Esophagus muscularis mucosa (tissue), 4 donors: ENCODE data around the gene TGIF2. TPM values are rescaled to one million over a fixed set of nuclear protein-coding genes. Genes with fewer than 3 reads are reported as not detected.

Experiments used
- DNase-seq: peaks from one replicate; pipeline ENCODE4 v3.0.0-alpha.2; 2017; ENCODE audit errors: extremely low spot score
- H3K27ac ChIP-seq, 4 donors: fragments of 200-600 bp; sonication (generic); replicated peaks in 1 of 4; 1 replicate in 3 of 4; 2 replicates in 1 of 4; pipeline ENCODE4 v1.5.1; 2016 to 2019; ENCODE audit warnings: mild to moderate bottlenecking in 1 of 4
- H3K27me3 ChIP-seq, 4 donors: fragments of 200-600 bp; sonication (generic); one replicate each; pipeline versions ENCODE4 v1.5.1 to v1.6.0; 2016 to 2019
- H3K36me3 ChIP-seq, 4 donors: fragments of 200-600 bp; sonication (generic); one replicate each; pipeline ENCODE4 v1.5.1; 2016 to 2019
- H3K4me1 ChIP-seq, 4 donors: fragments of 200-600 bp; sonication (generic); one replicate each; pipeline ENCODE4 v1.5.1; 2016 to 2019
- H3K4me3 ChIP-seq, 4 donors: fragments of 200-600 bp; sonication (generic); 1 replicate in 2 of 4; 2 replicates in 2 of 4; pipeline ENCODE4 v1.5.1; 2016 to 2019; ENCODE audit warnings: mild to moderate bottlenecking in 4 of 4, moderate library complexity in 1 of 4
- H3K9me3 ChIP-seq, 4 donors: fragments of 200-600 bp; sonication (generic); 1 replicate in 3 of 4; 2 replicates in 1 of 4; pipeline ENCODE4 v1.5.1; 2016 to 2019
- EP300 ChIP-seq: sonication (generic); formaldehyde crosslinking; IDR thresholded peaks from one replicate; pipeline ENCODE4 v1.6.1; 2017; ENCODE audit warnings: antibody characterized with exemption
- POLR2A ChIP-seq: fragments of 450-650 bp; IDR thresholded peaks from one replicate; pipeline ENCODE4 v1.6.1; 2017; ENCODE audit warnings: antibody characterized with exemption, moderate library complexity, mild to moderate bottlenecking, low read depth
- POLR2AphosphoS5 ChIP-seq, 2 donors: sonication (generic); formaldehyde crosslinking; IDR thresholded peaks; one replicate each; pipeline ENCODE4 v1.6.1; 2017; ENCODE audit warnings: antibody characterized with exemption in 2 of 2
- WGBS: methylation state at CpG from one replicate; pipeline ENCODE4 v1.1.5; 2018; 5-methylcytosine and 5-hydroxymethylcytosine counted together
- intact Hi-C: fragments of 100-400 bp; cut with DNase I; formaldehyde crosslinking; loops from one replicate; pipeline ENCODE4 v1.15.1; 2023
- total RNA-seq, 4 donors: library from RNA; depleted of rRNA; stranded (reverse); fragments of >200 nt; gene quantifications; one replicate each; pipeline versions ENCODE4 v1.1.0 to v1.2.1, GENCODE V29; 2016
- TF ChIP-seq, protein P1 (sequence below), 3 experiments: fragments of 200-600 bp in 2 of 3; fragments of 450-650 bp in 1 of 3; sonication (generic) in 2 of 3; IDR thresholded peaks; one replicate each; pipeline ENCODE4 v1.5.1; 2017 to 2019; ENCODE audit warnings: antibody characterized with exemption in 3 of 3, mild to moderate bottlenecking in 2 of 3, moderate library complexity in 1 of 3

TGIF2 gene
- total RNA-seq, 4 donors from 2014 or later = 5.8 to 18.5 (median 10.6) TPM

DNA sequence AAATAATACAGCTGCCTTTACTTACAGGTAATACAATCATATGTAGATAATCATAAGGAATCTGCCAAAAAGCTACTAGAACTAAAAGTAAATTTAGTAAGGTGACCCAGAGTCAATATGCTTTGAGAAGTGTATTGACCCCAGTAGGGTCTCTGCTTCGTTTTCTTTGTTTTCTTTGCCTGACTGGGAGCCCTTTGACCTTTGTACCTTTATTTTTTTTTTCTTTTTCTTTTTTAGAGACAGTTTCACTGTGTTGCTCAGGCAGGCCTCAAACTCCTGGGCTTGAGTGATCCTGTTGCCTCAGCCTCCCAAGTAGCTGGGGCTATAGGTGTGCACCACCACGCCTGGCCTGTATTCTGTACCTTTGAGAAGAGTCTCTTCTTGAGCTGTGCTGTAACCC lies 50.0 kb downstream of the TGIF2 start:
- intact Hi-C loops = no loop called here
- no peaks in the 10 kb centered on the region for H3K36me3 ChIP-seq
- no peak overlapping the region for H3K4me3 ChIP-seq
- TF ChIP-seq POLR2AphosphoS5 (IDR thresholded peaks at IDR 0.05) = no peak
- TF ChIP-seq, protein P1, sequence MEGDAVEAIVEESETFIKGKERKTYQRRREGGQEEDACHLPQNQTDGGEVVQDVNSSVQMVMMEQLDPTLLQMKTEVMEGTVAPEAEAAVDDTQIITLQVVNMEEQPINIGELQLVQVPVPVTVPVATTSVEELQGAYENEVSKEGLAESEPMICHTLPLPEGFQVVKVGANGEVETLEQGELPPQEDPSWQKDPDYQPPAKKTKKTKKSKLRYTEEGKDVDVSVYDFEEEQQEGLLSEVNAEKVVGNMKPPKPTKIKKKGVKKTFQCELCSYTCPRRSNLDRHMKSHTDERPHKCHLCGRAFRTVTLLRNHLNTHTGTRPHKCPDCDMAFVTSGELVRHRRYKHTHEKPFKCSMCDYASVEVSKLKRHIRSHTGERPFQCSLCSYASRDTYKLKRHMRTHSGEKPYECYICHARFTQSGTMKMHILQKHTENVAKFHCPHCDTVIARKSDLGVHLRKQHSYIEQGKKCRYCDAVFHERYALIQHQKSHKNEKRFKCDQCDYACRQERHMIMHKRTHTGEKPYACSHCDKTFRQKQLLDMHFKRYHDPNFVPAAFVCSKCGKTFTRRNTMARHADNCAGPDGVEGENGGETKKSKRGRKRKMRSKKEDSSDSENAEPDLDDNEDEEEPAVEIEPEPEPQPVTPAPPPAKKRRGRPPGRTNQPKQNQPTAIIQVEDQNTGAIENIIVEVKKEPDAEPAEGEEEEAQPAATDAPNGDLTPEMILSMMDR (IDR thresholded peaks at IDR 0.05) = no peak
- TF ChIP-seq EP300 = no peak
- no peak for TF ChIP-seq POLR2A
- no peak for DNase-seq
- H3K27ac ChIP-seq = no peak overlapping the region
- no peaks in the 10 kb centered on the region for H3K4me1 ChIP-seq
- H3K27me3 ChIP-seq = no peaks in the 10 kb centered on the region
- 87% methylated on average over 2 of the region's 2 CpGs for WGBS
- no peaks in the 10 kb centered on the region for H3K9me3 ChIP-seq

DNA sequence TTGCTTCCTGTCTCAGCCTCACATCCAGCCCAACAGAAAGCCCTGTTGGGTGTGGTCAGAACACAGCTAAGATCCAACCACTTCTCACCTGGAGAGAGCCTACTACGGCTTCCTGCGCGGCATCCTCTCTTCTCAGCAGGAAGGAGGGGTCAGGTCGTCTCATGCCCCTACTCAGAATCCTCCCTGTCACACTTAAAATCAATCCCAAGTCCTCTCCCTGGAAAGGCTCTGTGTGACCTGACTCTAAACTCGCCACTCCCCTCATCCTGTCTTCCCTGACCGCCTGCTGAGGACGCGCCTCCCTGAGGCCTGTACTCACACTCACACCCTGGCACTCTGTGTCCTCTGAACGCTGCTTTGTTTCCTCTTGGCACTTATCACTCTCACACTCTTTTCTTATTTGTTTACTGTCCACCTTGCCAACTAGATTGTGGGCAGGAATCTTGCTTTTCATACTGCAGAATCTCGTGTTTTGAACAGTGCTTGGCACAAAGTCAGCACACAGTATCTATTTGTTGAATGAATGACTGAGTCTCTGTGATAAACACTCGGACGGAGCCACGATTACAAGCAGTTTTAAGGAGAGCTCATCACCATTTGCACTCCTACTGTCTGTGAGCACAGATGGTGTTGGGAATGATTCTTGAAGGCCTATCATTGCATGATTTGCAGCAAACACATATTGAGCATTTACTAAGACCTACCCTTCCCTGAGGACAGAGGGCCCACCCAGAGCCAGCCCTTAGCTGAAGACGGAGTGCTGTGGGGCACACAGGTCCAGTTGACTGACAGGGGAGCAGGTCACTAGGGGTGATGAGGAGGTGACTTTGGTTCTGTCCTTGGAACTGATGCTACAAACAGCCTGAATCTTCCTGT lies 50.9 kb downstream of the TGIF2 start:
- no peak for DNase-seq
- no peaks in the 10 kb centered on the region for H3K36me3 ChIP-seq
- no peaks in the 10 kb centered on the region for H3K27me3 ChIP-seq
- H3K4me1 ChIP-seq = no peaks in the 10 kb centered on the region
- WGBS = 72% methylated on average over 14 of the region's 14 CpGs
- no peak for TF ChIP-seq EP300
- TF ChIP-seq POLR2A = no peak
- TF ChIP-seq POLR2AphosphoS5 (IDR thresholded peaks at IDR 0.05) = no peak
- TF ChIP-seq, protein P1 (IDR thresholded peaks at IDR 0.05) = no peak
- H3K27ac ChIP-seq = no peak overlapping the region
- no peak overlapping the region for H3K4me3 ChIP-seq
- no peaks in the 10 kb centered on the region for H3K9me3 ChIP-seq
- intact Hi-C loops = no loop called here

DNA sequence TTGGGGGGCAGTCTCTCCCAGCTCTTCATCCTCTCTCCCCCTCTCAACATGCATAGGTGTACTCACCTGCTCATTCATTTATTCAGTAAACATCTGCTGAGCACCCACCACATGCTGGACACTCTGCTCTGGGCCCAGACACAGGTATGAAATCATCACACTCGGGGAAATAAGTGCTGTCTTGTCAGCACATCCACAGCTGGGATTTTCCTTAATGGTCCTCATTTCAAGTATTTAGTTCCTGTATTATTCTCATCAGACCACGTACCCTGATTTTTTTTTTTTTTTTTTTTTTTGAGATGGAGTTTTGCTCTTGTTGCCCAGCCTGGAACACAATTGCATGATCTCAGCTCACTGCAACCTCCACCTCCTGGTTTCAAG lies 51.5 kb downstream of the TGIF2 start:
- Histone ChIP-seq H3K4me1 (no peaks in the 10 kb centered on the region), H3K36me3 (no peaks in the 10 kb centered on the region), H3K4me3 (no peak overlapping the region), H3K27ac (no peak overlapping the region), H3K27me3 (no peaks in the 10 kb centered on the region), H3K9me3 (no peaks in the 10 kb centered on the region)
- TF ChIP-seq, protein P1 (IDR thresholded peaks at IDR 0.05) = no peak
- TF ChIP-seq EP300 (no peak), POLR2AphosphoS5 (IDR thresholded peaks at IDR 0.05) (no peak), POLR2A (no peak)
- 63% methylated on average over 2 of the region's 2 CpGs for WGBS
- no peak for DNase-seq
- intact Hi-C loops = no loop called here

DNA sequence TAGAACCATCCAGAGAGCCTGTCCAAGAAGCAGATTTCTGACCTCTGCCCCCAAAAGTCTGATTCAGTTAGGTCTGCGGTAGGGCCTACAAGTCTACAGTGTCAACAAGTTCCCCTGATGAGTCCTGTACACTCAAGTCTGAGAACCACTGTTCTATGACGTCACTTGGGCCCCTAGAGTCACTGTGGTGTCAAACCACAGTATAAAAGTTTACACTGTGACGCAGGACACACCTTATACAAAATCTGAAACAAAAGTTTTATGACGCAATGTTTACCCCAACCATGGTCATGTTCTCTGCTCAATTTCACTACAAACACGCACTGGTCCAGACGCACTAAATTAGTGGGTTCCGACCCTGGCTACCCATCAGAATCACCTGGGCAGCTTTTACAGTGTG lies 54.7 kb downstream of the TGIF2 start:
- H3K4me3 ChIP-seq = no peak overlapping the region
- no peaks in the 10 kb centered on the region for H3K27me3 ChIP-seq
- DNase-seq = no peak
- no peaks in the 10 kb centered on the region for H3K4me1 ChIP-seq
- no peaks in the 10 kb centered on the region for H3K9me3 ChIP-seq
- no peak overlapping the region for H3K27ac ChIP-seq
- no peaks in the 10 kb centered on the region for H3K36me3 ChIP-seq
- intact Hi-C loops = no loop called here
- TF ChIP-seq POLR2AphosphoS5 (IDR thresholded peaks at IDR 0.05) = no peak
- no peak for TF ChIP-seq POLR2A
- TF ChIP-seq, protein P1 (IDR thresholded peaks at IDR 0.05) = no peak
- no peak for TF ChIP-seq EP300
- WGBS = 86% methylated on average over 7 of the region's 7 CpGs
